Suprapubic skin (tissue), 4 donors: ENCODE results near the gene THRB. TPM values are rescaled to one million over a fixed set of nuclear protein-coding genes. Genes with fewer than 3 reads are reported as not detected.

Experiments
- DNase-seq, 2 donors: peaks; one replicate each; pipeline ENCODE4 v3.0.0-alpha.2; 2019; ENCODE audit warnings: low spot score in 2 of 2
- H3K27ac ChIP-seq: fragments of 200-600 bp; sonication (generic); one replicate; pipeline ENCODE4 v1.5.1; 2019
- H3K27me3 ChIP-seq: fragments of 200-600 bp; sonication (generic); one replicate; pipeline ENCODE4 v1.5.1; 2019
- H3K36me3 ChIP-seq: fragments of 200-600 bp; sonication (generic); one replicate; pipeline ENCODE4 v1.5.1; 2019
- H3K4me1 ChIP-seq: fragments of 200-600 bp; sonication (generic); one replicate; pipeline ENCODE4 v1.5.1; 2019
- H3K4me3 ChIP-seq: fragments of 200-600 bp; sonication (generic); one replicate; pipeline ENCODE4 v1.5.1; 2019; ENCODE audit warnings: mild to moderate bottlenecking
- H3K9me3 ChIP-seq: fragments of 200-600 bp; sonication (generic); one replicate; pipeline ENCODE4 v1.5.1; 2019
- EP300 ChIP-seq: sonication (generic); formaldehyde crosslinking; IDR thresholded peaks from one replicate; pipeline ENCODE4 v1.6.1; 2017; ENCODE audit warnings: antibody characterized with exemption
- POLR2A ChIP-seq, 2 donors: fragments of 450-650 bp; IDR thresholded peaks; one replicate each; pipeline ENCODE4 v1.6.1; 2017; ENCODE audit warnings: antibody characterized with exemption in 2 of 2, mild to moderate bottlenecking in 2 of 2, moderate library complexity in 2 of 2
- POLR2AphosphoS5 ChIP-seq, 3 donors: sonication (generic); formaldehyde crosslinking; IDR thresholded peaks; one replicate each; pipeline ENCODE4 v1.6.1; 2017; ENCODE audit warnings: antibody characterized with exemption in 3 of 3
- WGBS: methylation state at CpG from one replicate; pipeline ENCODE4 v1.1.5; 2018; 5-methylcytosine and 5-hydroxymethylcytosine counted together
- total RNA-seq, 4 donors: library from RNA; depleted of rRNA; stranded (reverse); fragments of >200 nt; gene quantifications; one replicate each; pipeline ENCODE4 v1.1.0, GENCODE V29; 2016
- TF ChIP-seq, protein P1 (sequence below), 2 donors: fragments of 200-600 bp in 1 of 2; fragments of 450-650 bp in 1 of 2; sonication (generic) in 1 of 2; IDR thresholded peaks; one replicate each; pipeline ENCODE4 v1.5.1; 2016 to 2019; ENCODE audit warnings: antibody characterized with exemption in 2 of 2, mild to moderate bottlenecking in 1 of 2, moderate library complexity in 1 of 2

The THRB gene
- total RNA-seq, 4 donors from 2014 or later: 16.6 to 32.9 (median 24.4) TPM

DNA sequence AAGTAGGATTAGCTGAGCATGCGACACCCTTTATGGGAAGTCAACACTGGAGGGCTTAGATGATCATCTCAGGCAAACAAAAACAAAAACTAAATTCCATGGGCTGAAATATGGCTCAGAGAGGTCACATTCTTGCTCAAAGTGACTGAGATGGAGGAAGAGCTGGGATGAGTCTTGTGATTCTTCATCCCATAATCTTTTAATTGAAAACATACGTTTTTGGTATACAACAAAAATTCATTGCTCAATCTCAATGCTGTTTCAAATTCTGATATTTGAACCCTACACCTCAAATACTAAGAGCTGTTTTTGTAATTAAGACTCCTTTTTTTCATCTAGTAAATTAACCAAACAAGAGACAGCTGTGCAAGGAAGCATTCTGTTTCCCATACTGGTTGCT, 292.6 kb downstream of the THRB start:
- no peaks in the 10 kb centered on the region for H3K9me3 ChIP-seq
- H3K4me3 ChIP-seq: no peak overlapping the region
- H3K4me1 ChIP-seq: no peaks in the 10 kb centered on the region
- no peaks in the 10 kb centered on the region for H3K27me3 ChIP-seq
- no peaks in the 10 kb centered on the region for H3K36me3 ChIP-seq
- no peak for DNase-seq
- H3K27ac ChIP-seq: no peak overlapping the region
- no peak for TF ChIP-seq POLR2AphosphoS5 (IDR thresholded peaks at IDR 0.05)
- TF ChIP-seq, protein P1, sequence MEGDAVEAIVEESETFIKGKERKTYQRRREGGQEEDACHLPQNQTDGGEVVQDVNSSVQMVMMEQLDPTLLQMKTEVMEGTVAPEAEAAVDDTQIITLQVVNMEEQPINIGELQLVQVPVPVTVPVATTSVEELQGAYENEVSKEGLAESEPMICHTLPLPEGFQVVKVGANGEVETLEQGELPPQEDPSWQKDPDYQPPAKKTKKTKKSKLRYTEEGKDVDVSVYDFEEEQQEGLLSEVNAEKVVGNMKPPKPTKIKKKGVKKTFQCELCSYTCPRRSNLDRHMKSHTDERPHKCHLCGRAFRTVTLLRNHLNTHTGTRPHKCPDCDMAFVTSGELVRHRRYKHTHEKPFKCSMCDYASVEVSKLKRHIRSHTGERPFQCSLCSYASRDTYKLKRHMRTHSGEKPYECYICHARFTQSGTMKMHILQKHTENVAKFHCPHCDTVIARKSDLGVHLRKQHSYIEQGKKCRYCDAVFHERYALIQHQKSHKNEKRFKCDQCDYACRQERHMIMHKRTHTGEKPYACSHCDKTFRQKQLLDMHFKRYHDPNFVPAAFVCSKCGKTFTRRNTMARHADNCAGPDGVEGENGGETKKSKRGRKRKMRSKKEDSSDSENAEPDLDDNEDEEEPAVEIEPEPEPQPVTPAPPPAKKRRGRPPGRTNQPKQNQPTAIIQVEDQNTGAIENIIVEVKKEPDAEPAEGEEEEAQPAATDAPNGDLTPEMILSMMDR (IDR thresholded peaks at IDR 0.05): no peak
- 69% methylated on average over 2 of the region's 2 CpGs for WGBS

DNA sequence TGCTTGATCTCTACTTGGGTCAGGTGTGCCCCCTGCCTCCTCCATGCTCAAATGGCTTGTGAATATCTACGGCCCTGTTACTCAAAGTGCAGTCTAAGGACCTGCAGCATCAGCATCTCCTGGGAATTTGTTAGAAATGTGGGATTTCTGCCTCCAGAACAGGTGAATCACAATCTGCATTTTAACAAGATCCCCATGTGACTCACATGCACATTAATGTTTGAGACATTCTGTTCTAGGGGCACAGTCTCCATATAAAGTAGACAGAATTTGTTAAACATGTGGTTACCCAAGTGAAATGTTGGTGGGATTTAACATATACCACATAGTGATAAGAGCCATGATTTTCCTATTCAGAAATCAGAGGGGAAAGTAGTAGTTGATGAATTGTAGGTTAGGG, 293.3 kb downstream of the THRB start:
- H3K27ac ChIP-seq: no peak overlapping the region
- no peaks in the 10 kb centered on the region for H3K9me3 ChIP-seq
- no peaks in the 10 kb centered on the region for H3K27me3 ChIP-seq
- H3K4me1 ChIP-seq: no peaks in the 10 kb centered on the region
- no peak for DNase-seq
- 93% methylated on average over 1 of the region's 1 CpG for WGBS
- H3K36me3 ChIP-seq: no peaks in the 10 kb centered on the region
- H3K4me3 ChIP-seq: no peak overlapping the region
- TF ChIP-seq POLR2AphosphoS5 (IDR thresholded peaks at IDR 0.05) (no peak), POLR2A (IDR thresholded peaks at IDR 0.05) (no peak), EP300 (no peak)
- TF ChIP-seq, protein P1 (IDR thresholded peaks at IDR 0.05): no peak

GRCh38 chr3:24199775-24200247, 294.8 kb downstream of the THRB start:
- TF ChIP-seq POLR2A (IDR thresholded peaks at IDR 0.05) (no peak), EP300 (no peak), POLR2AphosphoS5 (IDR thresholded peaks at IDR 0.05) (no peak)
- TF ChIP-seq, protein P1 (IDR thresholded peaks at IDR 0.05): no peak
- WGBS: 56% methylated on average over 5 of the region's 5 CpGs
- H3K36me3 ChIP-seq: no peaks in the 10 kb centered on the region

DNA sequence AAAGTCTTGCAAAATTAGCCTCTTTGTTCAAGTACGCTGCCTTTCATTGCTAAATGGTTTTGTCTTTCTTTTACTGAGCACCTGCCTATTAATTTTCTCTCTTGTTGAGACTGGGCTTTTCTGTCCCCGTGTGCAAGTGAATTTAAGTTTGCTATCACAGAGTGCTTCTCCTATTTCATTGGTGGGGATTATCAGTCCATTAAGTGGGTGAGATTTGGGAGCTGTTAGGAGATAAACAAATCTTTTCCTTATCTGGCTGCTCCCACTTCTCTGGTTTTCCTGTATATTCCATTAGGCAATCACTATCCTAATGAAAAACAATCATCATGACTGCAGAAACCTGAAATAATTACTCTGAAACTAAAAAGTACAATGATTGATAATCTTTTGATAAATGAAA, 295.4 kb downstream of the THRB start:
- WGBS: 89% methylated on average over 2 of the region's 2 CpGs
- H3K4me1 ChIP-seq: no peaks in the 10 kb centered on the region
- no peak overlapping the region for H3K4me3 ChIP-seq
- TF ChIP-seq EP300: no peak
- H3K27me3 ChIP-seq: no peaks in the 10 kb centered on the region
- H3K27ac ChIP-seq: no peak overlapping the region
- no peak for DNase-seq
- H3K9me3 ChIP-seq: no peaks in the 10 kb centered on the region
- H3K36me3 ChIP-seq: no peaks in the 10 kb centered on the region

More at GRCh38 chr3:24199775-24200247, 294.8 kb downstream of the THRB start:
- no peaks in the 10 kb centered on the region for H3K9me3 ChIP-seq
- DNase-seq: no peak
- no peaks in the 10 kb centered on the region for H3K4me1 ChIP-seq
- H3K27me3 ChIP-seq: no peaks in the 10 kb centered on the region
- no peak overlapping the region for H3K27ac ChIP-seq
- H3K4me3 ChIP-seq: no peak overlapping the region

DNA sequence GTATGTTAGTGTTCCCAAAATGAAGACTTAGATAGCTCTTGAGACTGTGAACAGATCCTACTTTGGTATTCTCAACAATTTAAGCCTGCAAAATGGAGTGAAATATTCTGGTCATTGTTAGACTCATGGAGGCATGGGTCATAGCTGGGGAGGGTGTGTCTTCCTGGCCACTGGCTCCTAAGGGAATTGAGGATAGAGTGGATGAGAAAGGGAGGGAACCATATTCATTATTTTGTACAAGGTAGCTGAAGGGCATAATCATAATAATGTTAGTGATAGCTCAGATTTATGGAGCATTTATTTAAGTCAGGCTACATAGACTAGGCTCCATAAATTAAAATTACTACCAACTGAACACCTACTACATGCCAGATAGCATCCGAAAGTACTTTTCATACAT, 295.9 kb downstream of the THRB start:
- WGBS: 71% methylated on average over 1 of the region's 1 CpG
- Histone ChIP-seq H3K4me1 (no peaks in the 10 kb centered on the region), H3K9me3 (no peaks in the 10 kb centered on the region), H3K27me3 (no peaks in the 10 kb centered on the region), H3K36me3 (no peaks in the 10 kb centered on the region), H3K27ac (no peak overlapping the region), H3K4me3 (no peak overlapping the region)
- DNase-seq: no peak
- TF ChIP-seq POLR2A (IDR thresholded peaks at IDR 0.05) (no peak), EP300 (no peak), POLR2AphosphoS5 (IDR thresholded peaks at IDR 0.05) (no peak)
- TF ChIP-seq, protein P1 (IDR thresholded peaks at IDR 0.05): no peak

- no peaks in the 10 kb centered on the region for H3K27me3 ChIP-seq
- no peaks in the 10 kb centered on the region for H3K4me1 ChIP-seq
- H3K9me3 ChIP-seq: no peaks in the 10 kb centered on the region
- H3K27ac ChIP-seq: no peak overlapping the region
- no peak for DNase-seq
- no peaks in the 10 kb centered on the region for H3K36me3 ChIP-seq
- 85% methylated on average over 5 of the region's 5 CpGs for WGBS
- TF ChIP-seq, protein P1 (IDR thresholded peaks at IDR 0.05): no peak
- no peak overlapping the region for H3K4me3 ChIP-seq
These were observed 296.8 kb downstream of the THRB start for GRCh38 chr3:24197809-24198208.
